WTC11 (cell line): ENCODE results near the gene ISG20.

Source experiments
- ATF2 ChIP-seq: sonication (generic); formaldehyde crosslinking; IDR thresholded peaks from 2 replicates; pipeline ENCODE4 v1.8.1; 2022; ENCODE audit warnings: low read depth, missing genetic modification reagents, borderline replicate concordance
- CBFB ChIP-seq: sonication (generic); formaldehyde crosslinking; IDR thresholded peaks from 2 replicates; pipeline ENCODE4 v1.8.1; 2022; ENCODE audit warnings: mild to moderate bottlenecking, low read depth, missing genetic modification reagents
- CTCF ChIP-seq: fragments of 200-600 bp; IDR thresholded peaks from 2 replicates; pipeline ENCODE4 v1.8.0; 2022; ENCODE audit warnings: antibody characterized with exemption
- NFYB ChIP-seq: sonication (generic); formaldehyde crosslinking; conservative IDR thresholded peaks from 2 replicates; pipeline ENCODE4 v1.8.0; 2022; ENCODE audit warnings: low read depth, missing genetic modification reagents
- USF2 ChIP-seq: sonication (generic); formaldehyde crosslinking; IDR thresholded peaks from 2 replicates; pipeline ENCODE4 v1.8.1; 2023; ENCODE audit warnings: mild to moderate bottlenecking, missing genetic modification reagents, moderate library complexity
- ZNF416 ChIP-seq: fragments of 250-450 bp; sonication (Bioruptor Pico); IDR thresholded peaks from 2 replicates; pipeline ENCODE4 v1.9.0; 2021; ENCODE audit warnings: mild to moderate bottlenecking, inconsistent platforms

- TF ChIP-seq CTCF (no peak), ZNF416 (CRISPR knock-in tag) (no peak), NFYB (no peak), USF2 (CRISPR knock-in tag) (no peak), CBFB (no peak), ATF2 (CRISPR knock-in tag) (no peak)
These were observed 28.1 kb upstream of the ISG20 start for GRCh38 chr15:88610701-88611231.
